T-helper 17 cell (primary cell): ENCODE measurements around the gene IL25. TPM values are rescaled to one million over a fixed set of nuclear protein-coding genes. Genes with fewer than 3 reads are reported as not detected.
A peak's percentile ranks its signal among the peaks of the same experiment; 100 is the strongest.

ENCODE experiments used
- ATAC-seq: fragments of 150-1000 bp; cut with Tn5 transposase; 2 replicates; pipeline ENCODE4 v1.10.0; 2021; ENCODE audit warnings: mild to moderate bottlenecking, moderate library complexity
- DNase-seq, 3 donors: peaks; one replicate each; pipeline versions ENCODE4 v3.0.0 to v3.0.0-alpha.2; 2020 to 2021
- H3K9me3 ChIP-seq: one replicate; pipeline ENCODE4 v1.7.0; 2013; ENCODE audit warnings: low read length, mild to moderate bottlenecking; ENCODE audit not compliant: control insufficient read depth, poor library complexity, severe bottlenecking
- H3K27ac Mint-ChIP-seq: one replicate; pipeline ENCODE4 v1.8.0; 2022; ENCODE audit warnings: mild to moderate bottlenecking, moderate library complexity, mixed read lengths
- H3K27me3 Mint-ChIP-seq: one replicate; pipeline ENCODE4 v1.8.0; 2022; ENCODE audit warnings: mixed read lengths
- H3K36me3 Mint-ChIP-seq: one replicate; pipeline ENCODE4 v1.8.0; 2022; ENCODE audit warnings: low read depth, mixed read lengths
- H3K4me1 Mint-ChIP-seq: one replicate; pipeline ENCODE4 v1.8.0; 2022; ENCODE audit warnings: mild to moderate bottlenecking, mixed read lengths
- H3K4me3 Mint-ChIP-seq: one replicate; pipeline ENCODE4 v1.8.0; 2022; ENCODE audit warnings: mild to moderate bottlenecking, moderate library complexity, mixed read lengths
- total RNA-seq, 4 donors: library from RNA in 2 of 4; stranded (reverse) in 2 of 4; gene quantifications; one replicate each; pipeline ENCODE4 v1.2.3 and lab custom pipeline; 2022 to 2026

Gene IL25
- total RNA-seq, 2 donors from 2014 or later = not detected

DNA sequence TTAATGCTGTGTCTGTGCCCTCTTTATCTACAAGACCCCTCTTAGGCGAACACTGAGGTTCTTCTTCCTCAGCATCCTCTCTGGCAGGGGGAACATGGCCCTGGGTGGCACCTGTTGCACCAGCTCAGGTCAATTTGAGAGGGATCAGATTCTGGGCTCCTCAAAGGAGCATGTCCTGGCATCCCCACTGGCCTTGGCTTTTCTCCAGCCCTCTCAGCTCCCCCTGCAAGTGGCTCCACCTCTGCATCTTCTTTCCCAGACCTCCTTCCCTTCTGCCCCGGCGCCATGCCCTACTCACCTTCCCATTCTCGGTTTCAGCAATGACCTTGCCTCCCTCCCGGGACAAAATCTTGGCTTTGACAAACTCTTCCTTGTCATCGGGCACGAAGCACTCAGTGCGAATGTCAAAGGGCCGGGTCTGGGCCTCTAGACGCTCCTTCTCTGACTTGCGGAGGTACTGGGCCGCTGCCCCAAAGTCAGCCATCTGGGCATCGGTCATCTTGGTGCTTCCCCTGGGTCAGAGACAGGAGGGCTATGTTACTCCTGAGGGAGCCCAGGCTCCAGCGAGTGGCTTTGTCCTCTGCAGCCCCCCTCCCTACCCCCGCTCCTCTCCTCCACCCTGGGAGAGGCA lies 34.2 kb downstream of the IL25 start:
- no peak for ATAC-seq

GRCh38 chr14:23407516-23408306 lies 35.1 kb downstream of the IL25 start, which contains the start of gene MYH6:
Gene MYH6, minus strand, starts transcription at chr14:23408273. Its CDS starts 1,050 bp downstream, at chr14:23407223.
- no peak within 1 kb of the TSS for H3K4me3 Mint-ChIP-seq
- ATAC-seq (no peak), DNase-seq (no peak)
- no peak within 1 kb of the TSS for H3K27ac Mint-ChIP-seq
- H3K9me3 ChIP-seq = no peaks in the 10 kb centered on the region
- peaks cover 78% of the 10 kb centered on the region for H3K27me3 Mint-ChIP-seq
- peaks cover 11% of the 10 kb centered on the region for H3K4me1 Mint-ChIP-seq
- peaks cover 11% of the 10 kb centered on the region for H3K36me3 Mint-ChIP-seq

More for the DNA sequence above, 34.2 kb downstream of the IL25 start:
- no peak overlapping the region for H3K27ac Mint-ChIP-seq
- no peaks in the 10 kb centered on the region for H3K9me3 ChIP-seq
- peaks cover 11% of the 10 kb centered on the region for H3K4me1 Mint-ChIP-seq
- no peak for DNase-seq
- H3K27me3 Mint-ChIP-seq = peaks cover 78% of the 10 kb centered on the region
- H3K4me3 Mint-ChIP-seq = no peak overlapping the region
- peaks cover 11% of the 10 kb centered on the region for H3K36me3 Mint-ChIP-seq

- H3K4me1 Mint-ChIP-seq = peaks cover 11% of the 10 kb centered on the region
- H3K27ac Mint-ChIP-seq = no peak overlapping the region
- no peaks in the 10 kb centered on the region for H3K9me3 ChIP-seq
- H3K4me3 Mint-ChIP-seq = no peak overlapping the region
- no peak for ATAC-seq
- H3K36me3 Mint-ChIP-seq = peaks cover 8% of the 10 kb centered on the region
- DNase-seq = no peak
- peaks cover 77% of the 10 kb centered on the region for H3K27me3 Mint-ChIP-seq
Measured at GRCh38 chr14:23408307-23408630, 35.7 kb downstream of the IL25 start.

DNA sequence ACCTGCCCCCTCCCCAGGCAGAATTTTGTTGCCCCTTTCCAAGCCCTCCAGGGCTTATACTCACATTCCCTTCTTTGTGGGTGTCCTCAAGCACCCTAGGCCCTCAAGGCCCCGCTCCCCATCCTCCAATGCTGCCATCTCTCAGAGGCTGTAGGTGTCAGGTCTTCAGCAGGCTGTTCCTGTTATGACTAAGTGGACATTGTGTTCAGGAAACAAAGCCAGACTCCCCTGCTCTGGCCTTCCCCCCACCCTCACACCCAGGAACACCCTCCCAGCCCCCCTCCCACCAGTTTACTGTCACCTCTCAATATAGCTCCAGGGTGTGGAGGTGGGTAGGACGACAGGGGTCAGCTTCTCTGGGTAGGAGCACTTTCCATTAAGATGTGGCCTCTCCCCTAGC lies 36.9 kb downstream of the IL25 start:
- peaks cover 11% of the 10 kb centered on the region for H3K4me1 Mint-ChIP-seq
- H3K27ac Mint-ChIP-seq = no peak overlapping the region
- peaks cover 77% of the 10 kb centered on the region for H3K27me3 Mint-ChIP-seq
- no peak overlapping the region for H3K4me3 Mint-ChIP-seq
- peaks cover 8% of the 10 kb centered on the region for H3K36me3 Mint-ChIP-seq
- no peak for ATAC-seq
- no peak for DNase-seq
- H3K9me3 ChIP-seq = no peaks in the 10 kb centered on the region

DNA sequence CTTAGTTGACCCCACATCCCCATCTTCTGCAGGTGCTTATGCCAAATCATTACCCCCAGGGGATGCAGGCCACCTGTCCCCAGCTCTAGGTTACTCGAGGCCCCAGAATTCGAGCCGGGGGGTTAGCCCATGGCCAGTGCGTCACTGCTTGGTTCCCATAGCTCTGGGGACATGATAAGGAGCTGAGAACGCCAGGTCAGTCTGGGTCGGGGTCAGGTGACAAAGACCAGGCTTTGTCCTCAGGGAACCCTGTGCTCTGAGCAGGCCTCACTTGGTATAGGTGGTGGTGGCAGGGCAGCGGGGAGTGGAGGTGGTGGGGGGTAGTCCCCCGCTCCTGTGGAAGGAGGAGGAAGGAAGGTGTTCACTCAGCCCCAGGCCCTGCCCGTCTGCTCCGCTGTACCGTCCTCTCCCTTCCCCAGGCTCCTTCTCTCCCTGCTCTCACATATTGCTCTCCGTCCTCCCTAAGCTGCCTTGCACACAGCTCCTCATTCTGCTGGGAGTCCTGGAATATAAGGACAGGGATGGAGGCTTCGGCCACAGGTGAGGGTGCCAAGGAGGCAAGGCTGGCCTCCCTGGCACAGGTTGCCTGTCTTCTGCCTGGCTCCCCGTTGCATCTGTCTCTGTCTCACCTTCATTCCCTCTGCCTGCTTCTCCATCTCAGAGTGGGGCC lies 37.5 kb downstream of the IL25 start:
- Mint-ChIP-seq H3K27ac (no peak overlapping the region), H3K4me1 (peaks cover 14% of the 10 kb centered on the region), H3K36me3 (peaks cover 8% of the 10 kb centered on the region), H3K4me3 (no peak overlapping the region), H3K27me3 (peaks cover 78% of the 10 kb centered on the region)
- no peaks in the 10 kb centered on the region for H3K9me3 ChIP-seq
- DNase-seq (no peak), ATAC-seq (no peak)

GRCh38 chr14:23411563-23412525 lies 39.2 kb downstream of the IL25 start:
- peaks cover 8% of the 10 kb centered on the region for H3K36me3 Mint-ChIP-seq
- peak overlapping the region; percentile 67 for H3K27ac Mint-ChIP-seq
- ATAC-seq (no peak), DNase-seq (no peak)
- no peak overlapping the region for H3K4me3 Mint-ChIP-seq
- peaks cover 14% of the 10 kb centered on the region for H3K4me1 Mint-ChIP-seq
- H3K9me3 ChIP-seq = no peaks in the 10 kb centered on the region
- H3K27me3 Mint-ChIP-seq = peaks cover 83% of the 10 kb centered on the region

GRCh38 chr14:23413681-23414080 lies 41.1 kb downstream of the IL25 start:
- Mint-ChIP-seq H3K36me3 (peaks cover 4% of the 10 kb centered on the region), H3K4me3 (no peak overlapping the region), H3K27ac (no peak overlapping the region), H3K4me1 (peaks cover 10% of the 10 kb centered on the region), H3K27me3 (peaks cover 75% of the 10 kb centered on the region)
- no peaks in the 10 kb centered on the region for H3K9me3 ChIP-seq
- DNase-seq (no peak), ATAC-seq (no peak)

- H3K27ac Mint-ChIP-seq = peak overlapping the region; percentile 51
- DNase-seq = no peak
- peaks cover 10% of the 10 kb centered on the region for H3K4me1 Mint-ChIP-seq
- peaks cover 75% of the 10 kb centered on the region for H3K27me3 Mint-ChIP-seq
- H3K9me3 ChIP-seq = no peaks in the 10 kb centered on the region
- H3K4me3 Mint-ChIP-seq = no peak overlapping the region
- peaks cover 4% of the 10 kb centered on the region for H3K36me3 Mint-ChIP-seq
- no peak for ATAC-seq
Measured at GRCh38 chr14:23414254-23414653, 41.6 kb downstream of the IL25 start.

GRCh38 chr14:23414906-23415820 lies 42.6 kb downstream of the IL25 start:
- ATAC-seq = no peak
- no peaks in the 10 kb centered on the region for H3K9me3 ChIP-seq
- H3K36me3 Mint-ChIP-seq = peaks cover 4% of the 10 kb centered on the region
- H3K4me1 Mint-ChIP-seq = peaks cover 10% of the 10 kb centered on the region
- no peak overlapping the region for H3K4me3 Mint-ChIP-seq
- peak overlapping the region; percentile 51 for H3K27ac Mint-ChIP-seq
- H3K27me3 Mint-ChIP-seq = peaks cover 74% of the 10 kb centered on the region
- DNase-seq = no peak

DNA sequence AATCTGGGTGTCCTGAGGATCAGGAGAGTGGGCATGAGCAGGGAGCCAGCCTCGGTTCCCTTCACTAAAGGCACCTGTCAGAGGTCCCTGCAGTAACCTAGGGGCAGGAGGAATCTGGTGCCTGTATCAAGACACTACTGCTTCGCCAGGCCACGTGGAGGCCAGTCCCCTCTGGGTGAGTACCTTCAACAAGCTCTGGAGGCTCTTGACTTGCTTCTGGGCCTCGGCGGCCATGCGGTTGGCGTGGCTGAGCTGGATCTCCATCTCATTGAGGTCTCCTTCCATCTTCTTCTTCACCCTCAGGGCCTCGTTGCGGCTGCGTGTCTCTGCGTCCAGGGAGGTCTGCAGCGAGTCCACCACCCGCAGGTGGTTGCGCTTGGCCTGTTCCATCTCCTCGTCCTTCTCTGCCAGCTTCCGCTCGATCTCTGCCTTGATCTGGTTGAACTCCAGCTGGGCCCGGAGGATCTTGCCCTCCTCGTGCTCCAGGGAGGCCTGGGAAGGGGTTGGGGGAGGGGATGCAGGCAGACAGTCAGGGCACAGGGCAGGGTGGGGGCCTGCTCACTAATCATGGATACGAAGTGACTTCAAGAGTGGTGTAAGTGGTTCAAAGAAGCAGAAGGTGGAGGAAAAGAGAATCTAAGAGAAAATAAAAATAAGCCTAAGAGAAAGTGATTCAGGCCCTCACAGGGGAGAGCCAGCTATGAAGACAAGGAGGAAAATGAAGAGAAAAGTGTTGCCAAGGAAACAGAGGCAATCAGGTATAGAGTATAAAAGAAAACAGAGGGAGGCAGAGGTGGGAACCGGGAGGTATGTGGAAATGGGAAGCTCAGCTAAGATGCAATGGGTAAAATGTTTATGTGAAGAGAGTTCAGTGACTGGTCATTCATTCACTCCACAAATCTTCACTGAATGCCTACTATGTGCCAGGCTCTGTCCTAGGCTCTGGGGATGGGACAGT lies 43.5 kb downstream of the IL25 start:
- ATAC-seq = no peak
- DNase-seq = no peak
- H3K27me3 Mint-ChIP-seq = peaks cover 68% of the 10 kb centered on the region
- H3K4me1 Mint-ChIP-seq = peaks cover 3% of the 10 kb centered on the region
- H3K9me3 ChIP-seq = no peaks in the 10 kb centered on the region
- no peak overlapping the region for H3K27ac Mint-ChIP-seq
- H3K36me3 Mint-ChIP-seq = no peaks in the 10 kb centered on the region
- no peak overlapping the region for H3K4me3 Mint-ChIP-seq

- H3K36me3 Mint-ChIP-seq = no peaks in the 10 kb centered on the region
- H3K27me3 Mint-ChIP-seq = peaks cover 61% of the 10 kb centered on the region
- H3K27ac Mint-ChIP-seq = no peak overlapping the region
- H3K9me3 ChIP-seq = no peaks in the 10 kb centered on the region
- ATAC-seq = no peak
- no peak for DNase-seq
- H3K4me3 Mint-ChIP-seq = no peak overlapping the region
- H3K4me1 Mint-ChIP-seq = peaks cover 3% of the 10 kb centered on the region
Measured at GRCh38 chr14:23416801-23417200, 44.2 kb downstream of the IL25 start.
